GM18909 (cell line): ENCODE results near the gene SLC36A2.
"Not testable (repeated sequence)": the region's sequence is repeated elsewhere in the genome, so short reads cannot be mapped to it uniquely, and the experiment has no call there.

Source experiments
- ATAC-seq: cut with Tn5 transposase; IDR thresholded peaks from one replicate; pipeline ENCODE4 v1.9.1; 2021; ENCODE audit warnings: mild to moderate bottlenecking; ENCODE audit not compliant: unreplicated experiment, poor library complexity

SLC36A2 gene

DNA sequence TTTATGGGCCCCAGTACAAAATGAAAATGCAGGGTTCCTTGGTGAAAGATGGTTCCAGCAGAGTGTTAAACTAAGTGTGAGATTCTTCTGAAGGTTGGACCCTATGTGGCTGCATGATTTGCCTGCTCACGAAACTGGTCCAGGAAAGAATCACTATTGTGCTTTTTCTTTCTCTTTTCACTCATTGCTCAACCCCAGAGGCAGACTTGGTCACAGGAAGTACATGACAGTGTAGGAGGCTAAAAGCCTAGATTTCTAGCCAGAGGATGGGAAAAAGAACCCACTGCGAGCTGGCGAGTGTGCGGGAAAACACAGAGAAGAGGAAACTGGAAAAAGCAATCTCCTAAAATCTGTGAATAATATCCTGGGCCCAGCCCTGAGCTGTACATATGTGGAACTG, 18.6 kb downstream of the SLC36A2 start:
- ATAC-seq = no peak

GRCh38 chr5:151327585-151327984, 19.8 kb downstream of the SLC36A2 start:
- ATAC-seq = no peak

- no peak for ATAC-seq
Observed at GRCh38 chr5:151326266-151326665, 21.1 kb downstream of the SLC36A2 start.

DNA sequence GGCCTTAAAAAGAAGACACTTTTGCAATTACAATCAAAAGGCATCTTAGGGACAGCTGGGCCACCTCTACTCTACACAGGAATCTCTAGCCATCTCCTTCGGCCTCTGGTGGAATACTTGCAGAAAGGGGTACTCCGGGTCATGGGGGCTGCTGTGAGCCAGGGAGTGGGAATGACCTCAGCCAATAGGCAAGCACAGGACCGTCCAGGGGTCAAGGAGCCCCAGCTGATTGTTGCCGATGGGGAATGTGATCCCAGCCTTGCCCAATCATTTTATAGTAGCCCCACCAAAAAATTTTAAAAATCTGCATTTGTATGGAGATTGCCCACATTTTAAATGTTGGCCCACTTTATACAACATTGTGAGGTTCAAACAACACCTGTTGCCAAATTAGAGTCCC, 26.9 kb downstream of the SLC36A2 start:
- ATAC-seq = no peak

- peak; percentile 78 for ATAC-seq
Observed at GRCh38 chr5:151318850-151319732, 28.3 kb downstream of the SLC36A2 start.

DNA sequence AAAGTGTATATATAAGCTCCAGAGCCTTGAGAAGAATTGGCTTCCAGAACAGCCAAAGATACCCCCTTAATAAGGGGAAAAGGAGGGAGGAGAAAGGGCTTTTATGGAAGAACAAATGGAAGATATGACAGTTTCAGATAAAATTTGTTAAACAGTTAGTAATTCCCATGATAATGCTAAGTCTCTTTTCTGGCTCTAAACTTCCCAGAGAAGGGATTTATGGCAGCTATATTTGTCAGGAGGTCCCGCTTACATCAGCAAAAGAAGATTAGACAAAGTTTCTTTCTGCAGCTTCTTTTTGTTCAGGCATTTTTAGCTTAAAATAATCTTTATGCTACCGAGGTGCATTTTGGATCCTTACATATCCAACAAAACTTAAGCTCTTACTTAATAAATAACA, 29.5 kb downstream of the SLC36A2 start:
- ATAC-seq = no peak

GRCh38 chr5:151315998-151316597, 31.3 kb downstream of the SLC36A2 start:
- ATAC-seq = peak; percentile 75

GRCh38 chr5:151313357-151313756, 34.0 kb downstream of the SLC36A2 start:
- ATAC-seq = no peak

DNA sequence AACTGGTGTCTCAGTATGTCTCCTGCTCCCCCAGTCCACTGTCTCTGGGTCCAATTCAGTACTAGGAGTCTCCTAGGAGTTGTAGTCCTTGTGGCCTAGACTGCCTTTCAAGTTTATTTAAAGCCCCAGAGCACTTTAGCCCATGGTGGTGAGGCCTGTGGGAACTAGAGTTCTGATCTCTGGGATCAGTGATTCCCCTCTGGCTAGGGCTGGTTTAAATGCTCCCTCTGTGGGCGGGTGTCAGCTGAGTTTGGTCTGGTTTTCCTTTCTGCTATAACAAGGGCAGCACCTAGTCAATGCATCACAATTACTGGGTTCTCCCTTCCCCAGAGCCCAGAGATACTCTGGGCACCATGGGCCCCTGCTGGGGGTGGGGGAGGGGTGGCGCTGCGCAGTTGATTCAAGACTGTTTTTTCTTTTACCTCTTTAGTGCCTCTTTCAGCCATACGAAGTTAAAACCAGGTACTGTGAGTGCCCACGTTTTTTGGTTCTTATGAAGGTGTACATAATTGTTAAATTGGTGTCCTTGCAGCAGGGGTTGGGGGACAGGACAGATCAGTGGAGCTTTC, 34.5 kb downstream of the SLC36A2 start:
- no peak for ATAC-seq

- ATAC-seq = no peak
Observed at GRCh38 chr5:151310932-151311331, 36.4 kb downstream of the SLC36A2 start.

DNA sequence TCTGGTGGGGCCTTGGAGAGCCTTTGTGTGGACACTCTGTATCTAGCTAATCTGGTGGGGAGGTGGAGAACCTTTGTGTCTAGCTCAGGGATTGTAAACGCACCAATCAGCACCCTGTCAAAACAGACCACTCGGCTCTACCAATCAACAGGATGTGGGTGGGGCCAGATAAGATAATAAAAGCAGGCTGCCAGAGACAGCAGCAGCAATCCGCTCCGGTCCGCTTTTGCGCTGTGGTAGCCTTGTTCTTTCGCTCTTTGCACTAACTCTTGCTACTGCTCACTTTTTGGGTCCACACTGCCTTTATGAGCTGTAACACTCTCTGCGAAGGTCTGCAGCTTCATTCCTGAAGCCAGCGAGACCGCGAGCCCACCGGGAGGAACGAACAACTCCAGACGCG, 37.5 kb downstream of the SLC36A2 start:
- ATAC-seq = not testable (repeated sequence)

GRCh38 chr5:151309266-151309665, 38.1 kb downstream of the SLC36A2 start:
- ATAC-seq = not testable (repeated sequence)

GRCh38 chr5:151303666-151304065, 43.7 kb downstream of the SLC36A2 start, which contains the start of gene SLC36A3:
SLC36A3 (minus strand) TSS chr5:151303766; CDS start chr5:151303354, 412 bp downstream.
- no peak for ATAC-seq

DNA sequence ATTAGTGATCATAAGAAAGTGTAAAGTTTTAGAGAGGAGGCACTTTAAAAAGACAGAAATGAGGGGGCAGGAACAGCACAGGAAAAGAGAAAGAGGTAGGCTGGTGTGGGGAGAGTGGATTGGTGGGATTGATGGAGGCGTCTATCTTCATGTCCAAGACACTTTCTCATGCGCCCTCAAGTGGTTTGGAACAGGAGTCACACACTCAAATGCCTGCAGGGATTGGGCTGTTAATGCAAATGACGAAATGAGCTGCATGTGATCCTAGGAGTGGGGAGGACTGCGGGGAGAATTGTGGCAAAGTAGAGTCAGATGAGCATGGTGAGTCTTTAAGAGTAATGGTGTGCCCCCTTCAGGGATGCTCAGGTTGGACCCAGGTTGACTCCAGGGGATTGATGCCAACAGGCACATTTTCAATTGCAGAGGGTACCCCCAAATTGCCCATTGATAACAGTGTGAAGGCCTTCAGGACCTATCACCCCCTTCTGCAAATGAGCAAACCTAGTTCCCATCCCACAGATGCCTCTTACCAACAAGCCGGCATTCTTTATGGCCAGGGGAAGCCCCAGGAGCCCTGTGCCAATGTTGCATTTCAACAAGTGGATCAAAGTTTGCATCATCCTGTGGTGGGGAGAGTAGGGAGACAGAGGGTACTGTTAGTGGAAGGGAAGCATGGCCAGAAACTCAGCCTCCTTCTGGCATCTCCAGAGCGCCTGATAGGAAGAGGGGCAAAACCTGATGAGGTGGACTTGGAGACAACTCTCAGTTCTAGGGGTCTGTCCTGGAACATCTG, 49.1 kb downstream of the SLC36A2 start:
- ATAC-seq = no peak

GRCh38 chr5:151296974-151297373, 50.4 kb downstream of the SLC36A2 start:
- no peak for ATAC-seq

DNA sequence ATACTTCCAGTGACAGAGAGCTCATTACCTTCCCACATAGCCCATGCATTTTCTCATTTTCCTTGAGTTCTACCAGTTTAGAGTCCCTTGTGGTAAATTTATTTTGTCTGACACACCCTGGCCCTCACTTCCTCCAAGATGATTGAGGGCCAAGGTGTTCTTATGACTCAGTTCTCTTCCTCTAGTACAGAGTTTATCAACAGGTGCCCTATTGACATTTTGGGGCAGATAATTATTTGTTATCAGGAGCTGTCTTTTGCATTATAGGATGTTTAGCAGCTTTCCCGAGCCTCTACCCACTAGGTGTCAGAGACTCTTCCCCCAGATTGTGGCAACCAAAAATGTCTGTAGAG, 50.9 kb downstream of the SLC36A2 start:
- no peak for ATAC-seq

DNA sequence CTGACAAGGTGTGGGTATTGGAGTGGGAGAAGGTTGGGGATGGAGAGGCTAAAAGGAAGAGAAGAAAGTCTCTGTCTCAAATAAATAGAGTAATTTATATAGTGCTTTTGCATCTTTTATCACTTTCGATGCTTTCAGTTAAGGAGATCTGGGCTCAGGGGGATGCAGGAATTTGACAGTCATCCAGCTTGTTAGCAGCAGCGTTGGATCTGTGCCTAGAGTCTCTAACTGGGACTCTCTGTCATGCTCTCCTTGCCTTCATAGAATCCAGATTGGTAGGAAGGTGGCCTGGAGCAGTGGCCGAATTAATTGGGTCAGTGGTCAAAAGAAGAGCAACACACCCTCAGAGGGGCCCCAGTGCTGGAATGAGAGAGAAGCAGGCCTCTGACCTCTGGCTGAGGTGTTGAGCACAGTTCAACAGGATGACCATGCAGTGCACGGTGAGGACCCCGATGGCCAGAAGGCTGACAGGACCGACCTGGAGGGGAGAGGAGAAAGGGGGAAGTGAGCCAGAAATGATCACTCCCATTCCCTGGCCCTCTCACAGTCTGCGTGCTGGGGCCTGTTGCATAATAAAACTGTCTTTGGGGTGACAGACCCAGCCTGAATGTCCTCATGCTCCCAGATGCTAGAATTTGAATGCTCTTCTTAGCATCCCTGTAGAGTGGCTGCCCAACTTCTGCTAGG, 51.4 kb downstream of the SLC36A2 start:
- ATAC-seq = no peak

- ATAC-seq = no peak
Observed at GRCh38 chr5:151295138-151295537, 52.2 kb downstream of the SLC36A2 start.

- no peak for ATAC-seq
Observed at GRCh38 chr5:151293624-151294023, 53.7 kb downstream of the SLC36A2 start.

- no peak for ATAC-seq
Observed at GRCh38 chr5:151288180-151288579, 59.2 kb downstream of the SLC36A2 start.
